SIG-M5 (cell line): ENCODE results near the gene SCFD2.

ENCODE experiments used
- DNase-seq: peaks from one replicate; lab custom pipeline; 2025; lab: John Stamatoyannopoulos, UW

SCFD2 gene

DNA sequence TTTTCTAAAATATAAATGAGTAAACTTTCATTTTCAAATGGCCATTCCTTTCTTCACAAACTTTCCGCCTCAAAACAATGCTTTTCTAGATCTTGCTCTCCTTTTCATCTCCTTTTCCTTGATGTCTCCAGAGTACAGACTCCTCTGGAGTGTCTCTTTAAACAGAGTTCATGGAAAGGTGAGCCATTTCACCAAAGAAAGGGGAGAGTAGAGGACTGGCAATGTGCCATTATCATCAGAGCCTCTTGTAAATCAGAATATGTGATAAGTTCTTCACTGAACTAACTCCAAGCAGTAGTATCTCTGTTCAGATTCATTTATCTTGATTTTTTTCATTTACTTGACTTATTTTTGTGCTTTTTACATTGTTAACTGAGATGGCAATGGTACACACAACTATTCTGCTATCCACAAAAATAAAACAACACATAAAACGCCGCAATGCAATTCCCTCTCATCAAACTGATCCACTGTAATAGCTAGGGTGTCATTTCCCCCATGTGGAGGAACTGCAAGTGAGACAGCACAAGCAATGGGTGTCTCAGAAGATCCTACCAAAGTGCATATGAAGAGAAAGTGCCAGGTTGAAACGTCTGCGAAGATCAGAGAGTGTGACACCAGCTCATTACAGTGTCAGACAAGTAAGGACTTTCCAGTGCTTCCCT is 378.3 kb downstream of the SCFD2 start:
- DNase-seq, result no peak

DNA sequence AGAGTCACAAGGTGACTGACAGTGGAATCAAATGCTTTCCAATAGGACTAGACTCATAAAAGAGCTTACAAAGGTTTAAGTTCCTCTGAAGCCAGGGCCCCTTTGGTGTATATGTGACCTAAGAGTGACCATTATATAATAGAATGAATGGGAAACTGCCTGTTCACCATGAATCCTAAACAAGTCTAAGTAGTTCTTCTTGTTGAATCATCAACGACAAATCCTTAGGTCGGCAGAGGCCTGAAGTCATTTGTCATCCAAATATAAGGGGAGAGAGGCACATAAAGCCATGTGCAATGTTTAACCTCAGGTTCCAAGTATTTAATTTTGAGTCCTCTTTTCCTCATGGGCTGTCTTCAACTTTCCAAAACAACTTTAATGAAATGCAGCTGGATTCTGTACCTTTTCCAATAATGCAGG is 381.4 kb downstream of the SCFD2 start:
- no peak for DNase-seq

DNA sequence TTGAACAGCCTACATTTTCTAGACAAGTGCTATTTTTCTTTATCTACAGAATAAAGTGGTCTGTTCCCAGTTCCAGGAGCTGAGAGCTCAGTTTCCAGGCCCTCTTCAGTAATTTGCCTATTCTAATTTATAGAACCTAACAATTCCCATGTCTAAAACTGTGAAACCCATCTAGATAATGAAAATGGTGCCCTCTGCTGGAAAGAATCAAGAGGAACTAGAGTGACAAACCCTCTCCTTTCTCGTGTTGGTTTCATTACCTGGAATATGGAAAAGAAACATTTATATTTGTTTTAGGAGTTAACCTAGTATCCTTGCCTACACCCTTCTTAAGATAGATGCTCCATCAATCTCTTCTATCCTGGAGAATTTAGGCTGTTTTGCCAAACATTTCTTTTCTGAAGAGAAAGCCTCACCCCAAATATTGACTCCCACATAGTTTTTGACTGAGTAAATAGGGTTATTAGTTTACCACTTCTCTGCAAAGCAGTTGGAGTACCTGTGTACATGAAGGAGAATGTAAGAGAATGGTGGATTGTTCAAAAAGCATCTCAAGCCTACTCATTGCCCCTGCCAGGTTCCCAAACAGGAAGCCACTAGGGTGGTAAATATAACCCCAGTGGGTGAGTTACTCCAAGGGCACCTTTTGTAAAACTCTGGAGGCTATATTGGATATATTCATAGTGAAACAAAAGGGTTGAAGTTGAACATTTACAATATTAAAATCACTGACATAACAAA is 382.1 kb downstream of the SCFD2 start:
- DNase-seq, result no peak

DNA sequence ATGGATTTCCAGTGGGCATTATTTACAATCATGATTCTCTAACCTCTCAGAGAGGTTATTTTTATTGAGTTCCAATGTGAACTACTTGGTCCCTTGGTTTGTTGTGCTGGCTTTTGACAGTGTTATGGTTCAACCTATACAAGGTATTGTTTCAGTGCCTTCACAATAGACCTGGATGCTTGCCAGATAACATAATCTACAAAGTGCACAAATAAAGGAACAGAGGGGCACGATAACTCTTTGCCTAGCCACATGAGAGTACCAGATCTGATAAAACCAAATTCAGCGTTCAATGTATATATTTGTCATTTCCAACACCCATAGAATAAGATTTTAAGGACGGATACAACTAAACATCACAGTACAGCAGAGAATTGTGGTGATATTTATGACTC is 382.9 kb downstream of the SCFD2 start:
- DNase-seq, result no peak

DNA sequence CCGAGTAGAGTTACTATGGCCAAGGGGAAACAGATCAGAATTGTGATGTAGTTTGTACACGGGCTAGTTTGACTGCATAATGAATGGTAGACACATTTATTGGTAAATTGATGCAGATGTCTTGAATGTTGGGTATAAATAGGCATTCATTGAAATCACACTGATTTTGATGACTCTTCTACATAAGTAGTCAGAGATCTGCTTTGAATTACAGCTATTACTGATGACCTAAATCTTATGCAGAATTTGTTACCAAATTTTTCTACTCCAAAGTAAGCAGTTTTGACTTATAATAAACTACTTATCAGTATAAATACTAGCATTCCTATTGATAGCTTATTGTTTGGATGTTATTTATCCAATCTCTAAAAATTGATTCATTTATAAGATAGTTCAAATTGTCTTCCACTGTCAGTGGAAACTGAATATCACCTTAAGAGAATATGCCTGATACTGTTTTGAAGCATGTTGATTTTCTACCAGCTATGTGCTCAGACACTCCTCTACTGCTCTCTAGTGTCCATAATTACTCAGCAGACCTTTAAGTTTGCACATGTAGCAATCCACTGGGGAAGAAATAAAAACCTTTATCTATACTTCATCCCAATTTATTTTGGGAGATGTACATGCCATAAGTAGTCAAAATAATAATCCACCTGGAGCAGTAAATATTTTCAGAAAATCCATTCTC is 383.5 kb downstream of the SCFD2 start:
- no peak for DNase-seq

DNA sequence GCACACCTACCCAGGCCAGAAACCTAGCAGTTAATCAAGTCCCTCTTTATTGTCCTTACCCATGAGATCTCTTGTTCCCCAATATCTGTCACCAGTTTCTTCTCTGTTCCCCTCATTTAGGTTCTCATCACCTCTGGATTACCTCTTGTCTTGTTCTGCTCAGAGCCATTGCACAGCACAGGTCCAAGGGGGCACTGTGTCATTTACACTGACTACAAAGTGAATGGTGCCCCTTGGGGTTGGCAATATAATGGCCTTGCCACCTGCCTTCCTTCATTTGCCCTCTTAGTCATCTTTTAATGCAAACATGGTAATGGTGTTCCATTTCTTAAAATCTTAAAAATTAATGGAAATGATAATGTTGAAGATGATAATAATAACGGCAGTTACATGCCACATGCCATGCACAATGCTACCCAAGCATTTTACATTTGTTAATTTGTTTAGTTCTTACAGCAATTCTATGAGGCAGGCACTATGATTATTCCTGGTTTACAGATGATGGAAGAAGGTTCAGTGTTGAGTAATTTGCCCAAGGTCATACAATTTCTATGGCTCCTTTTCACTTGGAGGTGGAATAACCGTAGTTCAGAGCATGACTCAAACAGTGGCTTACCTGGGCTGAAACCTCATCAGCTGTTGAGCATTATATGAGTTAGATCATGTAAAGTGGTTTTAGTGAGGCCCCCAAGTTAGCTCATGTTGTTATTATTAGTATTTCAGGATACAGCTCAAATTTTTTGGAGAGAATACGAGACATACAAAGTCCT is 385.9 kb downstream of the SCFD2 start:
- no peak for DNase-seq

DNA sequence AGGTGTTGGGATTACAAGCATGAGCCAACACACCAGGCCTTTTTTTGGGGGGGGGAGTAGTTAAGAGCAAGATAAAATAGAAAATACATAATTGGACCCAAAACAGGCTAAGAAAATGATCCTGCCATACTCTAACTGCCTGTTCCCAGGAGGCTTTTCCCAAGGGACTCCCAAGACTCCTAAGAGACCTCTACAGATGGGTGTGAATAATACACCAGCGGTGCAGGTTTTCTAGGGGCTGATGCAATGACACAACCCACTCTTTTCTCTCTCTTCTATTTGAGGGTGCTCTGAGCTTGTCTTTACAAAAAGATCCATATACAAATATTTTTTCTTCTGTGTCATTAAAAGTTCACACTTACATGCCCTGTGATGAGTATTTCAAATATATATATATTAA is 386.8 kb downstream of the SCFD2 start:
- DNase-seq, result no peak

DNA sequence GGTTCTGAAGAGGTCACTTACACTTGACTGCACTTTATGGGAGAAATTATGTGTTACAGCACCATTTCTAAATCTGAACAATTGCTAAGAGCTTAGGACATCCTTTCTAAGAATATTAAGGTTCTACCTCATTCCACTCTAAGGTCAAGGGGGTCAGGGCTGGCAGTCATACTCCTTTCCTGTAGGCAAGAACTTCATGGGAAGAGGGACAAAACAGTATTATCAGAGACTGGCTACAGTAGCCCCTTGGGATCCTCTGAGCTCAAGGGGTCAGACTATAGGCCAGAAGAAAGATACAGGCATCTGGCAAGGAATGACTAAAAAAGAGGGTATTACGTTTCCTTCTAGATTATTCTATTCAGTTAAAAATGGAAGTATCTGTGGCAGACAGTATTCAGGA is 388.6 kb downstream of the SCFD2 start:
- no peak for DNase-seq

DNA sequence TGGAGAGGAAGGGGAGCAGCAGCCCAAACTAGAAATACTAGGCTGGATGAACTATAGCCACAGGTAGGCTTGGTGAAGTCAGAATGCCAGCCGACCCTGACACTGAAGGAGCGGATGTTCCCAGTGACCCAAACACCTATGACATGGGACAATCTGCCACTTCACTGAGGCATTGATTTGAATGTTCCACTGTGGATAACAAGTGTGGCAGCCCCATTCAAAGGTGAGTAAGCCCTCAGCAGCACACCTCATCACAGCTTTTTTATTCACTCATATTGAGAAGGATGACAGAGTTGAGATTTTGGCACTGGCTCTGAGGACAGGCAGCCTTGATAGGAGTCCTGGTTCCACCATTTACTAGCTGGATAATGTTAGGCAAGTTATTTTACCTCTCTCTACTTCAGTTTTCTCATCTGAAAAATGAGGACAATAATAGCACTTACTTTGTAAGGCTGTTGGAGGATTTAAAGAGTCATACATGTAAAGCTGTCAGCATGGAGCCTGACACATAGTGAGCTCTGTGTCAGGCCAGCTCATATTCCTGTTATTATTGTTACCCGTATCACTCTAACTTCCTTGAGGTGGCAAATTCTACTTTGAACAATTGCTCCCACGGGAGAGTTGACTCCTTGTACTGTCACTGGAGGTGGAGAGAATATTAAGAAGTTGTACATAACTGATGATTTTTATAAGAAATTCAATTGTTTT is 389.2 kb downstream of the SCFD2 start:
- no peak for DNase-seq

DNA sequence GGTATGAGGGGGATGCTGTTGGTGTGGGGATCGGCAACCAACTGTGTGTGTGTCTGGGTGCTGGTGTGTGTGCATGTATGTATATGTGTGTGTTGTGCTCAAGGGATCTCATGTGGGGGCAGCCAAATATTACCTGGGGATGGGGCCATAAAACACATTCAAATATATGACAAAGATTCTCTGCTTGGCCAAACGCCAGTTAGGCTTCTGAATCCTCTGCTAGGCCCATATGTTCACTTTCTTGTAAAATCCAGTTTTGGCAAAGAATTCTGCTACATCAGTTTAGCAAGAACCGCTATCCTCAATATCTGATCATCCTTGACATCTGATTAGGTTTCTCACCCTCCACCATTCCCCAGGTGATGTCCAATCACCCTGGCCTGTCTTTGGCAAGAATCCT is 397.2 kb downstream of the SCFD2 start:
- no peak for DNase-seq

DNA sequence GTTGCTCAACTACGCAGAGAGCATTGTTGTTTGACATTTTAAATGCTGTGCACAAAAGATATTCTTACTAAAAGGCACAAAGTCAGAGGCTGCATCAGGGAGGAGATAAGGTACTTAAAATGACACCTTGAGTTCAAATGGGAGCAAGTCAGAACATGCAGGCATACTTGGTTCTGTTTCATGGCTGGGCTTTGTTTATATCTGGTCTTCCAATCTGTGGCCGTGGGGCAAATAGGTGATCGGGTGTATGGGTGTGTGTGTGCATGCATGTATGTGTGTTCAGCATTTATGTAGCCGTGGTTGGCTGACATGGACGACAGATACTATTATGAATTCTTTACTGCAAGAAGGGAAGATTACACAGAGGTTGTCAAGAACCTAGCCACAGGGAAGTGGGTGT is 397.6 kb downstream of the SCFD2 start:
- no peak for DNase-seq

DNA sequence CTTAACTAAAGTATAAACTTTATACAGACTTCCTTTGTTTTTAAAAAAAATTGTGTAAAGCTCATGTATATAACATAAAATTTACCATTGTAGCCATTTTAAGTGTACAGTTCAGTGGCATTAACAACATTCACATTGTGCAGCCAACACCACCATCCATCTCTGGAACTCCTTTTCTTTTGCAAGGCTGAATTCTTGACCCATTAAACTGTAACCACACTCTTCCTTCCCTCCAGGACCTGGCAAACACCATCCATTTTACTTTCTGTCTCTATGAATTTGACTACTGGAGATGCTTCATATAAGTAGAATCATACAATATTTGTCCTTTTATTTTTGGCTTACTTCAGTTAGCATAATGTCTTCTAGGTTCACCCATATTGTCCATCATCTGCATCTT is 399.1 kb downstream of the SCFD2 start:
- no peak for DNase-seq

DNA sequence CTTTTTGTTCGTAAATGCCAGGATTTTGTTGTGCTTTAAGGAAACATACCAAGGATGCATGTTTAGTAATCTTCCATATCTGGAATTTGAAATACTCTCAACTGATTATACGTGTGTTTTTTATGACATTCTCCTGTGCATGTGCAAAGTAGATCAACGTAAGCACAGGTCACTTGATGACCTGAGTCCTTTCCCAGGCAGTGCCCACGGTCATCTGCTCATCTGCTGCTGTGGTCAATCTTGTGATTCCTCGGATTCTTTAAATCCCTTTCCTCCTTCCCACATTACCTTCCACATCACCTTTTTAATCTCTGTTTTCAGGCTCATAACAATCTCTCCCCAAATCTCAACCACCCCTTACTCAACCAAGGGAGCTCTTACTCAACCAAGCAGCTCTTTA is 399.7 kb downstream of the SCFD2 start:
- no peak for DNase-seq

DNA sequence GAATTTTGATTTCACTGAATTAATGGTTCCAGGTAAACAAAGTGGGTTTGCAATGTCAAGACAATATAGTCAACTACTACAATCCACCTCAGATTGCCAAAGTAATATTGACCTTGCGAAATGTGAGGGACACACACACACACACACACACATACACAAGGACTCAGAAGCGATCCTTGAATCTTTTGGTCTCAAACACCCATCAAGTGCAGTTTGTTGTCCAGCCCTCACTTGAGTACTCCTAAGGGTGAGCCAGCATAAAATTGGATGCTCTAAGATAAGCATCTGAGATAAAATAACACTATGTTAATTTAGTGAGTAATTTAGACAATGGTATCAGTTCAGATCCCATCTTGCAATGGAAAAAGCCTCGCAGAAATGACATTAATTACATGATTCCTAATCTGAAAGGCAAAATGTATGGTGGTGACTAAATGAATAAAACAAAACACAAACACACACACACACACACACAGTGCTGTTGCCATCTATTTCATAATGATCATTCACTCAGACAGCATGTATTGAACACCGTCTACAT is 401.2 kb downstream of the SCFD2 start:
- DNase-seq, result no peak

DNA sequence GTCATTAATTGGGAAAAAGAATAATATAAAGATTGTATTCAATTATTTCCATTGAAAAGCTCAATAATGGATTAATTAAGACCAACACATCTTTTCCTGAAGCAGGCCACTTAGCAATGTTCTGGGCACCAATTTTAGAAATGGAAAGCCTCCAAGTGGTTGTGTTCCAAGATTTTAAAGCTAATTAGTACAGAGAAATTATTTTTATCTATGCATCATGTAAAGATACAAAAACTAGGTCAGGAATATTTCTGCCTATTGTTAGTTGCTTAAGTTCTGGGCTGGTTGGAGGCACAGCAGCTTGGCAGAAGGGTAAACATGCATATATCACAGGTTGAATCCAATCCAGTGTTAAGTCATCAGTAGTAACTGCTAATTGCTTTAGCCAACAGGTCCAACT is 401.9 kb downstream of the SCFD2 start:
- DNase-seq, result no peak

DNA sequence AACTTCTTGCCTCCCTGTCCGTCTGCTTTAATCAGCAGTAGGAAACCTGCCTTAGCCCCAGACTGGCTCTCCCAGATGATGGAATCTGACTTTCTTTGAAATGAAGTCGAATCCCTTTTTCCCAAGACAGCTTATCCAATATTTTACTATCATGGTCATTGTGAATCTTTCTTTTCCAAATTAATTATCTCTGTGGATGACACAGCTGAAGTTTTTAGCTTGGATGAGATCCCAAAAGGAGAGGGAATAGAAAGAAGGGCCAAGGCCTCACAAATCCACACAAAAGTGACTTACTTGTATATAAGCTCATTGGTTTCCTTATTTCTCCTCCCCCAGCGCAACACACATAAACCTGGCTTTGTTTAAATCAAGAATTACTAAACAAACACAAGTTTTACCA is 403.1 kb downstream of the SCFD2 start:
- no peak for DNase-seq

DNA sequence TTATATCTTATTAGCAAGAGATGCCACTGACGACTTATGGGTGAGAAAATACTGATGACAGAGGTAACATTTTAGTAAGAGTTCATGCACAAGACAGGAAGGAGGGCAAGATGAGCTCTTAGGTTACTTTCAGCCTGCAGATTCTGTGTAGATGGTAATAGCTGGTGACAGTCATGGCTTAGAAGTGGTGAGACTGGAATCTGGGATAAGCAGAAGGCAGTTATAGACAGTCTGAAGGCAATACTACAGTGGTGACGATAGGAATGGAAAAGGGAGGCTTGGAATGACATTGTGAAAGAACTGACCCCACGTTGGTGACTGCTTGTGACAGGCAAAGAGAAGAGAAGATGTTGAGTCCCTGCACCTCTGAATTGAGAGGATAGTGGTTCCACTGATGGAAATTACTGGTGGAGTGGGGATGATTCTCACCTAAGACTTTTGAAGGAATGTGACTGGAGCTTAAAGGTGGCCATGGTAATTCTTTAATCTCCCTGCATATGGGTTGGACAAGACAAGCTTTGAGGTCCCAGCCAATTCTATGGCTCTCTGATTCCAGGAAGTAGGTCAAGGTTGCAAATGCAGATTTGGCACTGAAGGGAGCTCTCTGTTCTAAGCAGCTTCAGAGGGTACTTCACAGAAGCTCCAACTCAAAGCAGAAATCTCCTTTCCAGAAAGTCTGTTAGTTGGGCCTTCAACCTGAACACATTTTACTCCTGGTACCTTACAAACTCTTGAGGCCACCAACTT is 404.0 kb downstream of the SCFD2 start:
- no peak for DNase-seq

DNA sequence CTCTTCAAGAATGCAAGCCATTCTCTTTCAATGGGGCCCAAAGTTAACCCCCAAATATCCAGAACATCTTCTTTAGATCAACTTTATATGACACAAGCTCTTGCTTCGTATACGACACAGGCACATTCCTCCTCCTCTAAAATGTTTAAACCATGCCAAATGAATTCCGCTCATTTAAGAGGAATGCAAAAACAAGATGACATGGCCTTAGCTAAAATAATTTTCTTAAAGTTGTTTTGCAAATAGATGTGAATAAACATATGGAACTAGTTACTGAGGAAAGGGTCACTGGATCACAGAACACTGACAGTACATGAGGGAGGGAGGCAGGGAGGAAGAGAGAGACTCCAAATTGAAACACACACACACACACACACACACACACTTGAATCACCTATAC is 406.3 kb downstream of the SCFD2 start:
- DNase-seq, result no peak

DNA sequence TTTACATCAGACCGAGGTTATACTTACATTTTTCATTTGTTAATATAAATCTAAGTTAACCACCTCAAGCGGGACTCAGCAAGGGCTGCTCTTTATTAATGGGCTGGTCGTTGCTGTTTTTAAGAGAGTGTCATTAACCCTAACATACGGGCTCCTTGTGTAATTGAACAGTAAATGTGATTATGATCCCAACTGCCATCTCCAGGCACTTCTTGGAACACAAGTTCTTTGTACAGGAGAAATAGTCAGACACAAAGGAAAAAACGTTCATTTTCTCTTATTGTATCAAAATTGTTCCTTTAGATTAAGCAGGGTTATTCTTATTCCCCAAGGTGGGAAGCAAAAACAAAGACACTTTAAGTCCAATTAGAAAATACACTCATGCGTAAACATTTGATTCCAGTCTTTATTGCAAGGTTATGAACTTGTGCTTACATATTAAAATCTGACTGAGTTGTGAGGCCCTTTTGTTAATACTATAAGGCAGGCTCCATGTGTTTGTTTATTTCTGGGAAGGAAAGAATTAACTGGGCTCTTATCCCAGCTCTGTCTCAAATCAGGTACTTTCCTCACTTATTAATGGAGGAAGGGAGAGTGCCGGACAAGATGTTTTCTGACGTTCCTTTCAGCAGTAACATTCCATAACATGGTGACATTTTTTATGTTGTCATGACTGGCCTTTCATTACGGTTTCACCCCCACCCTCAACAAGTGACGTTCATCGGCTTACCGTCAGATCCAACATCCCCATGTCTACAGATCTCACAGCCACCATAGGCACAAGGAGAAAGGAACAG is 407.8 kb downstream of the SCFD2 start:
- no peak for DNase-seq

DNA sequence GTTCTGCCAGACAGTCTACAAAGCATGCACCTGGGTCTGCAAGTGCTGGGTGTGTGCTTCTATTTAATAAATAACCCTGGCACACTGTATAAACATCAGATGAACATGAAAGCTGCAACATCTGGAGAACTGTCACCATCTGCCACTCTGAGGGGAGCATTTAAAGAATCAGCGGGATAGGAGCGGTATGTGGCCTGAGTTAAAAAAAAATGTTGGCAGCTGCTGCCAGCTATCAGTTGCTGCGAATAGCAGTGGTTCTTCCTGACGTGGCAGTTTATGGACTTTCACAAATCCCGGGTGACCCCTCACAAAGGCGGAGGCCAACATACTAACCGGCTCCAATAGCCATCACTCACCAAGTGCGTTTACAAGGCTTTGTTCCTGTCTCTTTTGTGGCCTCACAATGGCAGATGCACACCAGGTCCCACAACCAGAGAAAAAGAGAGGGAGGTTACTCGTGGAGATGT is 408.6 kb downstream of the SCFD2 start:
- no peak for DNase-seq
